ENCODE results near the gene PIGL.

DNA sequence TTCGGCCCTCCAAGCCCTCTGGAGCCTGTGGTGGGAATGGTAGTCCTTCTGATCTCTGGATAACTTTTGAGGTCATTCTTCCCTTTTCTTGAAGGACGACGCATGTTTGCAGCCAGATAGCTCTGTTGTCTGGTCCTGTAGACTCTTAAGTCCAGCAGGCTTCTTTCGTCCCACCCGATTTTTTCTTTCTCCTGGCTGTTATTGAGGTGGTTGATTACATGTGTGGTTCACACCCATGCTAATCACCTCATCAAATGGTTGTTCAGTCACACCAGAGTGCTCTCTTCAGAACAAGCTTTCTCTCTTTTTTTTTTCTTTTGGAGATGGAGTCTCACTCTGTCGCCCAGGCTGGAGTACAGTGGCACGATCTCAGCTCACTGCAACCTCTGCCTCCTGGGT is 30.6 kb downstream of the PIGL start:
- TF ChIP-seq, protein P1, sequence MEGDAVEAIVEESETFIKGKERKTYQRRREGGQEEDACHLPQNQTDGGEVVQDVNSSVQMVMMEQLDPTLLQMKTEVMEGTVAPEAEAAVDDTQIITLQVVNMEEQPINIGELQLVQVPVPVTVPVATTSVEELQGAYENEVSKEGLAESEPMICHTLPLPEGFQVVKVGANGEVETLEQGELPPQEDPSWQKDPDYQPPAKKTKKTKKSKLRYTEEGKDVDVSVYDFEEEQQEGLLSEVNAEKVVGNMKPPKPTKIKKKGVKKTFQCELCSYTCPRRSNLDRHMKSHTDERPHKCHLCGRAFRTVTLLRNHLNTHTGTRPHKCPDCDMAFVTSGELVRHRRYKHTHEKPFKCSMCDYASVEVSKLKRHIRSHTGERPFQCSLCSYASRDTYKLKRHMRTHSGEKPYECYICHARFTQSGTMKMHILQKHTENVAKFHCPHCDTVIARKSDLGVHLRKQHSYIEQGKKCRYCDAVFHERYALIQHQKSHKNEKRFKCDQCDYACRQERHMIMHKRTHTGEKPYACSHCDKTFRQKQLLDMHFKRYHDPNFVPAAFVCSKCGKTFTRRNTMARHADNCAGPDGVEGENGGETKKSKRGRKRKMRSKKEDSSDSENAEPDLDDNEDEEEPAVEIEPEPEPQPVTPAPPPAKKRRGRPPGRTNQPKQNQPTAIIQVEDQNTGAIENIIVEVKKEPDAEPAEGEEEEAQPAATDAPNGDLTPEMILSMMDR (conservative IDR thresholded peaks at IDR 0.05; ENCODE audit: low read depth in 2 of 2) = no peak
- TF ChIP-seq EZH2phosphoT487 (IDR thresholded peaks at IDR 0.05; ENCODE audit: unreplicated experiment) = no peak
- no peak for TF ChIP-seq EZH2 (IDR thresholded peaks at IDR 0.05; ENCODE audit: low read depth, unreplicated experiment)
- no peak for TF ChIP-seq JUNB (IDR thresholded peaks at IDR 0.05; ENCODE audit: unreplicated experiment)
- no peak for TF ChIP-seq CREB1 (CRISPR knock-in tag; IDR thresholded peaks at IDR 0.05; ENCODE audit: low read depth)
